ENCODE data around the gene PARP12. TPM values are rescaled to one million over a fixed set of nuclear protein-coding genes. Genes with fewer than 3 reads are reported as not detected.

Gene PARP12
- total RNA-seq, 1 donor from 2014 or later: 6.8 TPM

GRCh38 chr7:140051820-140052219 is 10.9 kb downstream of the PARP12 start:
- Histone ChIP-seq H3K4me1 (no peaks in the 10 kb centered on the region), H3K4me2 (no peak overlapping the region), H4K20me1 (ENCODE audit: low read depth) (no peaks in the 10 kb centered on the region), H2AFZ (replicated peaks) (peak overlapping the region; percentile 68), H3K27ac (no peak overlapping the region), H3F3A (ENCODE audit: low read depth) (no peaks in the 10 kb centered on the region), H3K4me3 (no peak overlapping the region), H3K9me3 (ENCODE audit: low read depth) (no peaks in the 10 kb centered on the region), H3K79me2 (ENCODE audit: low read depth) (no peaks in the 10 kb centered on the region), H3K27me3 (no peaks in the 10 kb centered on the region), H3K9ac (no peak overlapping the region), H3K36me3 (no peaks in the 10 kb centered on the region)
- Mint-ChIP-seq H3K9me3 (no peaks in the 10 kb centered on the region), H3K4me3 (no peak overlapping the region), H3K36me3 (no peaks in the 10 kb centered on the region), H3K4me1 (no peaks in the 10 kb centered on the region), H3K27me3 (ENCODE audit: insufficient read depth, low read depth) (peaks cover 5% of the 10 kb centered on the region), H3K27ac (no peak overlapping the region)
- DNase-seq (ENCODE audit: low spot score): no peak
- no peak for TF ChIP-seq EZH2 (IDR thresholded peaks at IDR 0.05)
- no peak for TF ChIP-seq EZH2phosphoT487 (IDR thresholded peaks at IDR 0.05)
- TF ChIP-seq CTCF (IDR thresholded peaks at IDR 0.05): no peak

GRCh38 chr7:140050100-140050499 is 12.7 kb downstream of the PARP12 start:
- Histone ChIP-seq H3K36me3 (no peaks in the 10 kb centered on the region), H3F3A (ENCODE audit: low read depth) (no peaks in the 10 kb centered on the region), H3K4me2 (no peak overlapping the region), H3K27ac (no peak overlapping the region), H3K4me1 (no peaks in the 10 kb centered on the region), H4K20me1 (ENCODE audit: low read depth) (no peaks in the 10 kb centered on the region), H3K9ac (no peak overlapping the region), H3K9me3 (ENCODE audit: low read depth) (no peaks in the 10 kb centered on the region), H3K27me3 (no peaks in the 10 kb centered on the region), H3K4me3 (no peak overlapping the region), H2AFZ (replicated peaks) (no peak overlapping the region), H3K79me2 (ENCODE audit: low read depth) (no peaks in the 10 kb centered on the region)
- DNase-seq (ENCODE audit: low spot score): no peak
- TF ChIP-seq EZH2phosphoT487 (IDR thresholded peaks at IDR 0.05): no peak
- TF ChIP-seq CTCF (IDR thresholded peaks at IDR 0.05): no peak
- TF ChIP-seq EZH2 (IDR thresholded peaks at IDR 0.05): no peak
- Mint-ChIP-seq H3K9me3 (no peaks in the 10 kb centered on the region), H3K4me3 (no peak overlapping the region), H3K4me1 (no peaks in the 10 kb centered on the region), H3K27ac (no peak overlapping the region), H3K27me3 (ENCODE audit: insufficient read depth, low read depth) (peaks cover 5% of the 10 kb centered on the region), H3K36me3 (no peaks in the 10 kb centered on the region)

GRCh38 chr7:140049339-140050024 is 13.3 kb downstream of the PARP12 start:
- Histone ChIP-seq H3K9me3 (ENCODE audit: low read depth) (no peaks in the 10 kb centered on the region), H3K4me3 (no peak overlapping the region), H3K4me1 (no peaks in the 10 kb centered on the region), H3K4me2 (no peak overlapping the region), H3F3A (ENCODE audit: low read depth) (no peaks in the 10 kb centered on the region), H3K27me3 (no peaks in the 10 kb centered on the region), H3K9ac (no peak overlapping the region), H3K36me3 (no peaks in the 10 kb centered on the region), H2AFZ (replicated peaks) (no peak overlapping the region), H3K79me2 (ENCODE audit: low read depth) (no peaks in the 10 kb centered on the region), H3K27ac (no peak overlapping the region), H4K20me1 (ENCODE audit: low read depth) (no peaks in the 10 kb centered on the region)
- Mint-ChIP-seq H3K36me3 (no peaks in the 10 kb centered on the region), H3K27me3 (ENCODE audit: insufficient read depth, low read depth) (peaks cover 5% of the 10 kb centered on the region), H3K4me3 (no peak overlapping the region), H3K4me1 (no peaks in the 10 kb centered on the region), H3K9me3 (no peaks in the 10 kb centered on the region), H3K27ac (no peak overlapping the region)
- TF ChIP-seq EZH2 (IDR thresholded peaks at IDR 0.05): no peak
- TF ChIP-seq CTCF (IDR thresholded peaks at IDR 0.05): no peak
- no peak for TF ChIP-seq EZH2phosphoT487 (IDR thresholded peaks at IDR 0.05)
- DNase-seq (ENCODE audit: low spot score): no peak

Data from neural progenitor cell (in vitro differentiated cells).